Cerebellar cortex (tissue), 1 donor: ENCODE results near the gene GPHA2.

ENCODE experiments used
- DNase-seq: peaks from one replicate; pipeline ENCODE4 v3.0.0-alpha.2; 2015; ENCODE audit warnings: low spot score

GPHA2 gene

DNA sequence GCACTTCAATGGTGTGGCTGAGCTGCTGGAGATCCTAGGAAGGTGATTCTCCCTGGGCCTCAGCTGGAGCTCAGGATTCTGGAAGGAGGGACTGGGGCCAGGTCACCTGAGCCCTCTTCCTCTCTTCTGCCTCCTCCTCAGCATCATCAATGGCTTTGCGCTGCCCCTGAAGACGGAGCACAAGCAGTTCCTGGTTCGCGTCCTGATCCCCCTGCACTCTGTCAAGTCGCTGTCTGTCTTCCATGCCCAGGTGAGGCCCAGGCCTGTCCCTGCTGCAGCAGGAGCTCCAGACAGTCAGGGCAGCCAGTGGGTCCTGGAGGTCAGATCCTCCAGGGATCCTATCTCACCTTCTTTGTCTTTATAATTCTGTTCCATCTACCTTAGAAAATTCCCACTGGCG lies 5.4 kb downstream of the GPHA2 start:
- DNase-seq, result no peak

DNA sequence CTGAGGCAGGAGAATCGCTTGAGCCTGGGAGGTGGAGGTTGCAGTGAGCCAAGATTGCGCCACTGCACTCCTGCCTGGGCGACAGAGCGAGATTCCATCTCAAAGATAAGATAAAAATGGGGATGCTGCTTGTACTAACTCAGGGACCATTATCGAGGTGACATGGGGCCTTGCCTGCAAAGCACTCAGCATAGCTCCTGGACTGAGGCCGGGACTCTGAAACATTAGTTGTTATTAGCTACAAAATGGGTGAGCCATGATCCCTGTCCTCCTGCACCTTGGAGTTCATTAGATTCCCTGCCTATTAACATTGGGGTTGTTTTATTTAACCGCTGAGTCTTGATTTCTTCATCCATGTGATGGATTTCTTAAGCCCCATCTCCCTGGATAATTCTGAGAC lies 6.1 kb downstream of the GPHA2 start:
- DNase-seq, result no peak

DNA sequence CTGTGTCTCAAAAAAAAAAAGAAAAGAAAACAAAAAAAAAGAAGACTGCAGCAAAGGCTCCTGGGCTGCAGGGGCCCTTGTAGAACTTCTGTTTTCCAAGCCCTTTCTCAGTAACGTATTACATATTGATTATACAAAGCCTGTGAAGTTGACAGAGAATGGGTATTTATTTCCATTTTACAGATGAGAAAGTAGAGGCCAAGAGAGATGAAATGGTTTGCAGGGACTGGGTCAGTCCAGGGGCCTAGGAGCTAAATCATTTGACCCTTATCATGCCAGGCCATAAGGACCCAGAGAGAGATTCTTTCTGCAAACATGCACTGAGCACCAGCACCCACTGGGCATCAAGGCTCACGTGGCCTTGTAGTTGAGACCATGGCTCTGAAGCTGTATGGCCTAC lies 6.7 kb downstream of the GPHA2 start:
- DNase-seq, result no peak

DNA sequence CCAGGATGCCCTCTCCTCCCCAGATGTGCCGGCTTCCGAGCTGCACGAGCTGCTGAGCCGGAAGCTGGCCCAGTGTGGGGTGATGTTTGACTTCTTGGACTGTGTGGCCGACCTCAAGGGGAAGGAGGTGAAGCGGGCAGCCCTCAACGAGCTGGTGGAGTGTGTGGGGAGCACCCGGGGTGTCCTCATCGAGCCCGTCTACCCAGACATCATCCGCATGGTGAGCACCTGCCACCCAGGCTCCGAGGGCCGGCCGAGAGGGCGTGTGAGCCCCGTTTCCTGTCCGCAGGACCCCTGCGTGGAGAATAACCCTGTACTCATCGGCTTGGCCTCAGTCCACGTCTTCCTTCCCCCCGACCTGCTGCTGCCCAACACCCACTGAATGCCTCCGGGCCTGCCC lies 9.0 kb downstream of the GPHA2 start:
- no peak for DNase-seq

DNA sequence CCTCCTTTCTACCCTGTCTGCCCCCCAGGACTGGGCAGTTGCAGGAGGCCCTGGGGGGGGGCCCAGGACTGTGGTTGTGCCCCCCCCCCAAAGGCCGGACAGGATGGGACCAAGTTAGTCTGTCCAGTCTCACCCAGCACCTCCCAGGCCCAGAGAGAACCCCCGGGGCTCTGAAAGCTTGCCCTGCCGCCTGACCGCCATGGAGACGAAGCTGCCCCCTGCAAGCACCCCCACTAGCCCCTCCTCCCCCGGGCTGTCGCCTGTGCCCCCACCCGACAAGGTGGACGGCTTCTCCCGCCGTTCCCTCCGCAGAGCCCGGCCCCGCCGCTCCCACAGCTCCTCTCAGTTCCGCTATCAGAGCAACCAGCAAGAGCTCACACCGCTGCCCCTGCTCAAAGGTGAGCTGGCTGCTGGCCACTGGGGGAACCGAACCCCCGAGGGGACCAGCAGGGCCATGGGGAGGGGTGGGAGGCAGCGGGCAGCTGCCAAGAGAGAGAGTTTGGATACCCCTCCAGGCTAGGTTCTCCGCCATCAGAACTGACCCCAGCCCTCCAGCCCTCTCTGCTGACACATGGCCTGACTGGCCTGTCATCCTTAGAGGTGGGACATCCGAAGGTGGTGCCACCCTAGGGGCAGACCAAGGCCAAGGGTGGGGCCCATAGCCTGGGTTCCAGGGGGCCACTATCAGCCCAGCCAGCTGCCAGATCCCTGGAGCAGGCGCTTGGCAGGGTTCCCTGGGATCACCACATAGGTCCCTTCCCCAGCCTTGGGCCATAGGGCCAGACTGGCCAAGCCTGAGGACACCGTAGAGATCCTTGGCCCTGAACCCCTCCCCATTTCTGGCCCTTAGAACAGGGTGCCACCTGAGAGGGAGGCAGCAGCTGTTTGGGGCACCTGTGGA lies 9.9 kb downstream of the GPHA2 start:
- DNase-seq, result no peak

DNA sequence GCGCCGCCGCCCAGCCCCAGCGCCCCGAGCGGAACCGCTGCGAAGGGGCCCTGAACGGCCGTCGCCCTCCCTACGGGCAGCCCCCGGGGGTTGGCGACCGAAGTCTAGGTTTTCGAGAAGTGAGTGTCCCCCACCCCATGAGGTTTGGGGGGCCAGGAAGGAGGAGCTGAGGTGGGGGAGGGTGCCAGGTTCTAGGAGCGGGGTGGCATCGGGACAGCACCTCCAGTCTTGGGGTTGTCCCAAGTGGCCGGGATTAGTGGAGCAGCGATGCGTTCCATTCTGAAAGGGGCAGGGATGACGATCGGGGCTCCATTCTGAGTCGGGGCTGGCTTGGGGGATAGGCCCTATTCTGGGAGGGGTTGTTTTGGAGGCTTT lies 10.8 kb downstream of the GPHA2 start:
- DNase-seq, result peak; percentile 20

DNA sequence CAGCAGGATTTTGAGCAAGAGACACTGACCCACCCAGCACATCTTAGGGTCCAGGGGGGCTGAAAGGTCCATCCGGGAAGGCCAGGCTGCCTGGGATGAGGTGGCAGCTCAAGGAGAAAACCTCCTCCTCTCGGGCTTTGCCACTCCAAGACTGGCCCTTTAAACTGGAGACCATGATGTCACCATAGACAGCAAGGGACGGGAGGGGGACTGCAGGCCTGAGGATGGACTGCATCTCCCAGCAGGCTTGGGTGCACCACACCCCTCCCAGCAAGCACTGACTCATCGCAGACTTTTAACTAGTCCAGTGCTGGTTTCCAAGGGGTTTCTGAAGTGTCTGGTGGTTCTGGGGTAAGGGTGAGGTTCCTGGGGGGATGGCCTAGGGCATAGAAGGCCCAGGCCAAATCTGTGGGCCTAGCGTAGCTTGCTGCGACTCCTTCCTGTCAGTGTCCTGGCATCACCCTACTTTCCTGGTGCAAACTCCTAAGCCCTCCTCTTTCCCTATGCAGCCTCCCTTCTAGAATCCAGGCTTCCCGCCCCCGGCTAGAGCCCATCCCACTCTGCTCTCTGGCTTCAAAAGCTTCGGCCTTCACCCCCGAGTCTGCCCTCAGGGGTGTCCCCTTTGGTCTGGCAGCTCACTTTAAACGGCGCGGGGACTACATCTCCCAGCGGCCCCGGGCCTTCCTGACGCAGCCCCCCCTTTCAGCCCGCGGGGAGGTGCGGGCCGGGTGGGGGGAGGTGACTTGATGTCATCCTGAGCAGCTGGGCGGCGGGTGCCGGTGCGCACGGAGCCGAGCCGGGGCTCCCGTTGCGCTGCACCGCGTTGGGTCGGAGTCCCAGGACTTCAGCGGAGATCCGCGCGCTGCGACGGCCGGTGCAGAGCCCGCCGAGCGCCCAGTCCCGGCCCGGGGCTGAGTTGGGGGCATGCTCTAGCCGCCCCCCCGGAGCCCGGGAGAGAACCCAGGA lies 11.5 kb downstream of the GPHA2 start, which contains the start of gene PPP2R5B:
Gene PPP2R5B, plus strand, starts transcription at position 746 of the 966 bp plus-strand sequence. CDS start 1,046 bp downstream, outside the sequence.
- DNase-seq, result peak; percentile 99

DNA sequence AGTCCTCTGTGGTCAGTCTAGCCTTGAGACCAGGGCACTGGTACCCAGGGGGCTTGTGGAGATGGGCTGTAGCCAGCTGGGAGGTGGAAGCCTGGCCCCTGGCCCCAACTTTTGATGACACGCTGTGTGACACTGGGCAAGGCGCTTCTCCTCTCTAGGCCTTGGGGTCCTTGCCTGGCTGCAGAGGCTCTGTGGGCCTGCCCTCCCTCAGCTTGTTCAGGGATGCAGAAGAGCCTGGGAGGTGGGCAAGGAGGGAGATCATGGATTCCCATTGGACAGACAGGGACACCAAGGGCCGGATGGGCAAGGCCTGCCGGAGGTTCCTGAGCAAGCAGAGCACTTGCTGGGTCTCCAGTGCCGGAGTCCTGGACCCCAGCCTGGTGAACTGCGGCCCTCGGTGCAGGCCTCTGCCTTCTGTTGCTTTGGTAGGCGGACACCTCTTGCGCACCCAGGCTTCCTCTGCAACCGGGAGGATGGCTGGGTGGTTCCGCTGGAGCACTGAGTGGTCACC lies 12.5 kb downstream of the GPHA2 start:
- peak; percentile 18 for DNase-seq

DNA sequence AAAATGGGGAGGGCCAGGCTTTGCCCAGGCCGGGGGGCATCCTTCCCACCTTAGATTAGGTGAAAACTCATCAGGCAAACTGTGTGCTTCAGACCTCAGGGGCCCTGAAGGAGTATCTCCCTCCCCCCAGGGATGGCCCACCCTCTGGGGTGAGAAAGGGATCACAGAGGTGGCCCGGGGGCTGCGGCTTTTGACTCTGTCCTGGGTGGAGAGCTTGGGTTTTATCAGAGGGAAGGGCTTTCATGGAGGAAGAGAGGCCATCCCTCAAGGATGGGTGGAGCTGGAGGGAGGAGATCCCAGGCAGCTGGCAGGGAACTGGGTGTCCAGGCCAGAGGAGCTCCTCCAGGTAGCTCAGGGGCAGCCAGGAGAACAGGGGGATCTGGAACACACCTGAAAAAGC lies 14.3 kb downstream of the GPHA2 start:
- DNase-seq, result no peak

DNA sequence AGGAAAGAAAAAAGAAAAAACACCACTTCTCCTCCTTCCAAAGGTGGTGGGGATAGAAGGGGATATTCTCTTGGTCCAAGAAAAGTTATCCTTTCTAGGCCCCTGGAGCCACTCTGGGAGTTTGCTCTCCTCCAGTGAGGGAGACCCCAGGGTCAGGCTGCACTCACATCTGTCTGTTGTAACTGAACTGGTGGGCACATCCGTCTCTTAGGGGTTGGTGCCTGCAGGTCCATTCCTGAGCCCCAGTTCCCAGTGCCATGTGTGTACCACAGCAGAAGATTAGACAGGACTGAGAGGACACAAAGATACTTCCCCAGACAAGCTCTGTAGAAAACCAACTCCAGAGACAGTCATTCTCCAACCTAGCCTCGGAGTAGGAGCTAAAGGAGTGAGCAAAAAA lies 15.6 kb downstream of the GPHA2 start:
- no peak for DNase-seq

DNA sequence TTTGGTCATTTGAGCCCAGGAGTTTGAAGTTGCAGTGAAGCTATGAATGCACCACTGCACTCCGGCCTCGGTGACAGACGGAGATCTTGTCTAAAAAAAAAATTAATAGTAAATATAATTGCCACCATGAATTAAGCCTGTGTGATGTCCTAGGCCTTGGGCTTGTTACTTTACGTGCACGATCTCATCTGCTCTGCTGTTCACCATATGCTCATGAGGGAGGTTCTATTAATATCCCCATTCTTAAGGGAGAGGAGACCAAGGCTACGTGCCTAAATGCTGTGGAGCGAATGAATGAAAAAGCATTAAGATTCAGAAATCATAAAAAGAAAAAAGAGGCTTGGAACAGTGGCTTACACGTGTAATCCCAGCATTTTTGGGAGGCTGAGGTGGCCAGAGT lies 16.1 kb downstream of the GPHA2 start:
- peak; percentile 66 for DNase-seq

DNA sequence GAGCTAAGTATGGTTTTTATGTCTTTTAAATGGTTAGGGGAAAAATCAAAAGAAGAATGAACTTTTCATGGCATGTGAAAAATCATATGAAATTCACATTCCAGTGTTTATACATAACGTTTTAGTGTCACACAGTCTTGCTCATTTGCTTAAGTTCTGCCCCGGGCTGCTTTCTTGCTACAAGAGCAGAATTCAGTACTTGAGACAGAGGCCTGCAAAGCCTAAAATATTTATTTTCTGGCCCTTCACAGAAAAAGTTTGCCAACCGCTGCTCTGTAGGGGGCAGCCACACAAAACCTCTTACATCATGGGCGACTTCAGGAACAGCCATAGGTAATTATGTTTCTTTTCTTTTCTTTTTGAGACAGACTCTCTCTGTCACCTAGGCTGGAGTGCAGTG lies 17.7 kb downstream of the GPHA2 start:
- peak; percentile 41 for DNase-seq

DNA sequence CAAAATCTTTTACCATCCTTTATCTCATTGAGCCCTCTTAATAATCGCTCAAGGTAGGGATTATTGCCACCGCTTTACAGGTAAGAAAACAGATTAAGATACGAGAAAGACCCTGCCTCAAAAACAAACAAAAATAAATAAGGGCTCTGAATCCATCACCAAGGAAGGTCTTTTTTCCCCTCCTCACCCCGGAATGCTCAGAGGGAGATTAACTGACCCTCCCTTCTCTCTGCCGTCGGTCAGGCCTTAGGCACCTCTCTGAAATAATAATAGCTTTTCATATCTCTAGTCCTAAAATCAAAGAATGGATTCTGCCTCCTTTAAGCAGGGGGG lies 18.1 kb downstream of the GPHA2 start:
- no peak for DNase-seq

DNA sequence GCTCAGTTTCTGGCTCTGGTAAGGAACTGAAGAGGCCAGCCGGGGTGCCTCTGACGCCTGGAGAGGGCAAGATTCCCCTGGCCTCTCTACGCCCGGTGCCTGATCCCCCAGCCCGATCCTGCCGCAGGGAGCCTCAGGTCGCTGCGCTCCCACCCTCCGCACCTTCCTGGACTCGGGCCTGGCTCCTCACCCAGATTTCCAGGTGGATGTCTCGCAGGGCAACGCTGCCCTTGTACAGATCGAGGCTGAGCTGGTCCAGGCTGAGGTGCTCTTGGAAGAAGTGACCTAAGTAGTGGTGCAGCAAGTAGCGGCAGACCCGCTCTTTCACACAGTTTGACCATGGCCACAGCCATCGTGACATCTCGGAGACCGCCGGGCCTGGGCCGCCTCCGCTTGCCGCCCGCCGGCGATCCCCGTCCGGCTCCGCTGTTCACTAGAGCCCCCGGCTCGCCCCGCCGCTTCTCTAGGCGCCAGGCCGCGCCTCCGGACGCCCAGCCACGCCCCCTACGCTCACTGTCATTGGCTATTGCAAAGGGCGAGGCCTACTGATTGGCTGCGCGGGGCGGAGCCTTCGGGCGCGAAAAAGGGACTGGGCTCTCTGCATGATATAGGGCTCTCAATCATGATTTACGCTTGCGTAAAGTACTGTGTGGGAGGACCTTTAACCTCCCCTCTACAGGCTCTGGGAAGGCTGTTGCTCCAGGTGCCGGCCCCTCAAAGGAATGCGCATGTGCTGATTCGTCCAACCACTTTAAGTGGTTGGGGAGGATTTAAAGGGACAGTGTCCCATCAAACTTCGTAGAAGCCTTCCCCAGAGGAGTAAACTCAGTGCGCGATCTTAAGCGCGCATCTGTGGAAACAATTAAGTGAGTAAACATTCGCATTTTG lies 18.7 kb downstream of the GPHA2 start, which contains the start of gene ATG2A:
Gene ATG2A, minus strand, starts transcription at position 435 of the 888 bp plus-strand sequence. Its CDS starts 74 bp downstream, at position 361.
- peak; percentile 100 for DNase-seq

DNA sequence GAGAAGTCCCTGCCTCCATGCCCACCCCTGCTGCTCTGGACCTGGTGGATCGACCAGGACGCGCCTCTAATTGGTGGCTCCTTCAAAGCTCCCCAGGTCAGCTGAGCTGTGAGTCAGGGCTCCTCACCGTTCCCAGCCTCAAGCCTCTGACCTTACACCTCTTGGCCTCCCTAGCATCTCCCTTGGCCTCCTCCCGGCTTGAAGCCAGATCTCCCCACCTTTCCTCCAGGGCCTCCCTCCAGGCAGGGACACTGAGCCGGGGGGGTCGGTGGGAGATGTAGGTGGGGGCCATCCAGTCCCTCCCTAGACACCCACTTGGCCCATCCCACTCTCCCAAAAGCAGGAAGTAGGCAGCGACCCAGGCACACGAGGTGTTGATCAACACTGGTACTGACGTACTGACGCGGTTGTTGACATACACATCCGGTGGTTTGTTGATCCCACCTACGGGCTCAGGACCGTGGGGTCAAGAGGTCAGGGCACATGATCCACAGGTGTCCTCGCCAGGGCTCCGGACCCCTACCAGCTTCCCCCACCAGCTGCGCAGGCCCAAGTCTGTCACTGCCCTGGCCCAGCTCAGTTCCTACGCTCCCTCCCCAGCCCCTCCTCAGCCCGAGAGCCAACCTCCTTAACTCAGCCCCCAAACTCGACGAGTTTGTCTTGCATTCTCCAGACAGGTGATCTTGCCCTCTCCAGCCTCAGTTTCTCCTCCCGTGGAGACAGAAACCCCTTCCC lies 19.5 kb downstream of the GPHA2 start:
- no peak for DNase-seq

DNA sequence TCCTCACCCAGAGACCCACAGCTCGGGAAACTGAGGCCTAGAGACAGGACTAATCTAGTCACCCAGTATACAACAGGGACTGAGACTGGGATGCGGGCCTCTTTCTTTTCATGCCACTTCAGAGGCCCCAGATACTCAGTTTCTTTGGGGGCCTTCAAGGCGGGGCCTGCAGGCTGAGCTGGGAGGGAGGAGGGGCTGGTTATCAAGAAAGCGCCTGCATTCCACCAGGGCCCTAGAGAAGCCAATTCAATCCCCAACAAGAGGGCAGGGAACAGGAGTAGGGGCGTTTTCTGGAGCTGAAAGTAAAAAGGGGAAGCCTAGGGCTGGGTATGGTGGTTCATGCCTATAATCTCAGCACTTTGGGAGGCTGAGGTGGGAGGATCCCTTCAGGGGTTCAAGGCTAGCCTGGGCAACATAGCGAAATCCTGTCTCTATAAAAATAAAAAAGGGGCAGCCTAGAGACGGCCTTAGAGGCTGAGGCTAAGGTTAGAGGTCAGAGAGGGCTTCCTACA lies 20.3 kb downstream of the GPHA2 start:
- DNase-seq, result no peak

DNA sequence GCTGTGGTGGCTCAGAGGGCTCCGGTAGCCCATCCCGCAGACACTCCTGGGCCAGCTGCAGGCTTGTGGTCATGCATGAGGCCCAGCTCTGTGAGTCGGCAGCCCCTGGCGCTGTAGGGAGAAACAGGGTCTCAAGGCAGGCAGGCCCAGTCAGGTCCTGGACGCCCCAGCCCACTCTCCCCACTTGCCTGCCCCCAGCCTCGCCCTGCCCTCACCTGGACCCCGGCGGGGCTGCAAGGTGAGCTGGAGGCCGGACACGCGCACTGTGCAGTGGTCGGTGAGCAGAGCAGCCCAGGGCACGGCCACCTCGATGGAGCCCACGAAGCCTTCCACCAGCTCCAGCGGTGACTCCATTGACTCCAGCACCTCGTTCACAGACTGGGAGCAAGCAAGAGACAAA lies 21.6 kb downstream of the GPHA2 start:
- no peak for DNase-seq

DNA sequence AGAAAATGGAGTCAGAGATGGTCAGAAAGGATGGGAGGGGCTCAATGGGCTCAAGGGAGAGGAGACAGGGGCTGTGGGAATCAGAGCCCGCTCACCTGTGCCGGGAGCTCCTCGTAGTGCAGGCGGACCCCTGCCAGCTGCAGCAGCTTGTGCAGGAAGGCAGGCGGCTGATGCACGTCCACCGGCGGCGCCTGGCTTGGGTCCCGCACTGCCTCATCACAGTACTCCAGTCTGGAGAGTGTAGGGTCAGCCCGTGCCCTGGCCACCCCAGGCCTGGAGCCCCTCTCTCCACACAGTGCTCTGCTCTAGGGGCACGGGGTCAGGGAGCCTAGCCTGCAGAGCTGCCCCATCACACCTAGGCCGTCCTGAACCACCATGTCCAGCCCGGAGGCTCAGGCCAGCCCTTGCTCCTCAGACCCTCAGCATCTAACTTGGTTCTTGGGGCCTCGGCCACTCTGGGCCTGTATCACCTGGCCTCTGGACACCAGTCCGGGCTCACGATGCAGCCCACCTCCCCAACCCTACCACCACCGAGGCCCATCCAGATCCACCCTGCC lies 22.4 kb downstream of the GPHA2 start:
- no peak for DNase-seq

DNA sequence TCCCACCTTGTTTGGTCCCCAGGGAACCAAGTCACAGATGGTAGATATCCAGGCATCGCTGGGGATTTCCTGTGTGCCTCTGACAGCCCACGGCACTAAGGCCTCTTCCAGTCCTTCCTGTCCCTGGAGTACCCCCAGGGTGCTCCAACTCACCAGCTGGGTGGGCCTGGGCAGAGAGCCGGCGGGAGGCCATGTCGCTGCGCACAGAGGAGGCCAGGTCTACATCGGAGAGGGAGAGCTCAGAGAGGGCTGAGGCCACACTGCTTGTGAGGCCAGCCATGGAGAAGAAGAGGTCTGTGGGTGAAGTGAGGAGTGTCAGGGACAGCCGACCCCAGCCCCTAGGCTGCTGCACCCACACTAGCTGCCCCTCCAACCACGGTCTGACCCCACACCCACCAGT lies 24.0 kb downstream of the GPHA2 start:
- no peak for DNase-seq

DNA sequence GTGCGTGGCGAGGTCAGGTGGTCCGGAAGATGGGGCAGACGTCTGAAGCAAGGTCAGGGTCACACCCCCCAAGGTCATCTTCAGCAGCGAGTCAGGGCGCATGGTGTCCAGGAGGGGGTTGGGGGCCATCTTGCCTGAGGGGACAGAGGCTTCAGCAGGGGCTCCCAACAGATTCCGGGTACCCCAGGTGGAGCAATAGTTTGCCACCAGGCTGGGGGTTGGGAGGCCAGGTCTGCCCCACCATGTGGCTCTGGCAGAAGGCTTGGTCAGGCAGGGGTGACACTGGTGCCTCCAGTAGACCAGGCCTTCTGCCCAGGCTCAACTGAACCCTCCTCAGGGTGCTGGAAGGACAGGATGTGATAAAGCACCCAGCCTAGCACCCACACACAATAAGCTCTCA lies 24.6 kb downstream of the GPHA2 start:
- no peak for DNase-seq
